SU-DHL-6 (cell line): ENCODE results near the gene MAP3K10.

Source experiments
- H2AFZ ChIP-seq: fragments of 200-600 bp; sonication (generic); 2 replicates; pipeline ENCODE4 v1.6.1; 2014; ENCODE audit warnings: low read depth, mild to moderate bottlenecking, moderate library complexity, mixed read lengths, antibody characterized with exemption, low read length; ENCODE audit not compliant: severe bottlenecking
- H3F3A ChIP-seq: fragments of 200-600 bp; shearing (Covaris generic); 2 replicates; pipeline ENCODE4 v1.6.0; 2016; ENCODE audit warnings: antibody characterized with exemption, mild to moderate bottlenecking; ENCODE audit not compliant: insufficient read depth
- H3K27ac ChIP-seq: fragments of 200-600 bp; sonication (generic); 2 replicates; pipeline ENCODE4 v1.5.1; 2016; ENCODE audit warnings: low read depth, mild to moderate bottlenecking, low read length, moderate library complexity, mixed read lengths
- H3K27me3 ChIP-seq: fragments of 200-600 bp; sonication (generic), shearing (Covaris generic); 2 replicates; pipeline ENCODE4 v1.6.0; 2014; ENCODE audit warnings: mild to moderate bottlenecking, low read length
- H3K36me3 ChIP-seq: fragments of 200-600 bp; sonication (generic); 2 replicates; pipeline ENCODE4 v1.6.1; 2014; ENCODE audit warnings: mild to moderate bottlenecking, low read length, mixed read lengths
- H3K4me2 ChIP-seq: fragments of 300-600, 200-600 bp; shearing (Covaris generic), sonication (generic); 2 replicates; pipeline ENCODE4 v1.6.0; 2014; ENCODE audit warnings: low read length, low read depth, mild to moderate bottlenecking; ENCODE audit not compliant: poor library complexity, severe bottlenecking
- H3K4me3 ChIP-seq: fragments of 200-600 bp; sonication (generic); 2 replicates; pipeline ENCODE4 v1.5.1; 2014; ENCODE audit warnings: antibody characterized with exemption, low read length, mild to moderate bottlenecking, mixed read lengths; ENCODE audit not compliant: insufficient read depth, poor library complexity, severe bottlenecking
- H3K79me2 ChIP-seq: fragments of 200-600 bp; sonication (generic); 2 replicates; pipeline ENCODE4 v1.6.1; 2014; ENCODE audit warnings: mild to moderate bottlenecking, low read length, moderate library complexity; ENCODE audit not compliant: insufficient read depth
- H3K9ac ChIP-seq: fragments of 200-600 bp; sonication (generic); 2 replicates; pipeline ENCODE4 v1.7.0; 2014; ENCODE audit warnings: mild to moderate bottlenecking, low read length
- H3K9me2 ChIP-seq: fragments of 200-600 bp; sonication (generic); replicated peaks from 2 replicates; pipeline ENCODE4 v1.6.1; 2014; ENCODE audit warnings: low read length; ENCODE audit not compliant: insufficient read depth
- H3K9me3 ChIP-seq: fragments of 200-600 bp; sonication (generic); 2 replicates; pipeline ENCODE4 v1.6.1; 2014; ENCODE audit warnings: low read length, mixed read lengths; ENCODE audit not compliant: insufficient read depth
- H4K20me1 ChIP-seq: fragments of 200-600 bp; sonication (generic); 2 replicates; pipeline ENCODE4 v1.6.1; 2014; ENCODE audit warnings: low read depth, mild to moderate bottlenecking, antibody characterized with exemption, low read length, moderate library complexity, mixed read lengths
- EZH2phosphoT487 ChIP-seq: fragments of 200-600 bp; sonication (generic), shearing (Covaris generic); conservative IDR thresholded peaks from 2 replicates; pipeline ENCODE4 v1.6.1; 2018; ENCODE audit warnings: mild to moderate bottlenecking, antibody characterized with exemption, low read length, moderate library complexity, mixed read lengths
- TF ChIP-seq, protein P1 (sequence below): fragments of 200-600 bp; sonication (generic); IDR thresholded peaks from one replicate; pipeline ENCODE4 v1.5.1; 2017; ENCODE audit warnings: antibody characterized with exemption, mild to moderate bottlenecking, low read length, moderate library complexity; ENCODE audit not compliant: insufficient read depth, poor library complexity, severe bottlenecking

MAP3K10 gene

DNA sequence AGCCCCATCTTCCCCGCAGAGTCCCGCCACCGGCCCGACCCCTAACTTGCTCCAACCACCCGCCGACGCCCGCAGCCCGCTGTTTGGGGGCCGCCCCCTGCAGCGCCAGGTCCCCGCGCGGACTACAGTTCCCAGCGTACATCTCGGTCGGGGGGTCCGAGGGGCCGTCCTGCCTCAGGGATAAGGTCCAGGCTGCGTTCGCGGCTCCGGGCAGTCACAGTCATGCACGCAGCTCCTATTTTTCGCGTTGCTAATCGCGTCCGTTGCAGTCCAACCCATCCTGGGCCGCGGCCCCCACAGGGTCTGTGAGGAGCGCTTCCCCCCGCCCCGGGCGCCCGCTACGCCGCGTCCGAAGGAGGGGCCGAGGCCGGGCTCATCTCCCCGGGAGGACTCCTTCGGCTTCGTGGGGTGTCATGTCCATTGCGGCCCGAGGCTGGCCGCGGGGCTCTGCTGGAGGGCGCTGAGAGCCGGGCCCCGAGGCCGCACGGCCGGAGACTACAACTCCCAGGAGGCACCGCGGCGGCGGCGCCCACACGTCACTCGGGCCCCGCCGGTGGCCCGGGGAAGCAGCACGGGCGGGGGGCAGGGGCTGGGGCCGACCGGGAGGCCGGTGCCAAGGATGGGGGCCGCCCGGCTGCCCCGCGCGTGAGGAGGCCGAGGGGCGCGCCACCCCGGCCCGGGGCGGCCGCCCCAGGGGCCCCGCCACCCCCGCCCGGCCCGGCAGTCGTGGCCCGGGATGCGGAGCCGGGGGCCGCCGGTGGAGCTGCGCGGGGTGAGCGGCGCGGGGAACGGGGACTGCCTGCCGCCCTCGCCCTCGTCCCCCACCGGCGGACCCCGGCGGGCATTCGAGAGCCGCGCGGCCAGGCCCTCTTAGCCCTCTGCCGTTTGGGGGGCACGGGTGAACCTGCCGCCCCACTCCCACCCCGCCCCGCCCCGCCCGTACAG is at the start of gene MAP3K10:
MAP3K10 (plus strand) TSS at position 536 of the 945 bp plus-strand sequence. CDS start 606 bp downstream, outside the sequence.
- H3K27ac ChIP-seq = peak within 1 kb of the TSS; percentile 18; the same call in 1 of the 2 replicates
- peak within 1 kb of the TSS; percentile 97 for H2AFZ ChIP-seq
- H3K4me3 ChIP-seq = peak within 1 kb of the TSS; percentile 85
- no peaks in the 10 kb centered on the region for H4K20me1 ChIP-seq
- TF ChIP-seq, protein P1, sequence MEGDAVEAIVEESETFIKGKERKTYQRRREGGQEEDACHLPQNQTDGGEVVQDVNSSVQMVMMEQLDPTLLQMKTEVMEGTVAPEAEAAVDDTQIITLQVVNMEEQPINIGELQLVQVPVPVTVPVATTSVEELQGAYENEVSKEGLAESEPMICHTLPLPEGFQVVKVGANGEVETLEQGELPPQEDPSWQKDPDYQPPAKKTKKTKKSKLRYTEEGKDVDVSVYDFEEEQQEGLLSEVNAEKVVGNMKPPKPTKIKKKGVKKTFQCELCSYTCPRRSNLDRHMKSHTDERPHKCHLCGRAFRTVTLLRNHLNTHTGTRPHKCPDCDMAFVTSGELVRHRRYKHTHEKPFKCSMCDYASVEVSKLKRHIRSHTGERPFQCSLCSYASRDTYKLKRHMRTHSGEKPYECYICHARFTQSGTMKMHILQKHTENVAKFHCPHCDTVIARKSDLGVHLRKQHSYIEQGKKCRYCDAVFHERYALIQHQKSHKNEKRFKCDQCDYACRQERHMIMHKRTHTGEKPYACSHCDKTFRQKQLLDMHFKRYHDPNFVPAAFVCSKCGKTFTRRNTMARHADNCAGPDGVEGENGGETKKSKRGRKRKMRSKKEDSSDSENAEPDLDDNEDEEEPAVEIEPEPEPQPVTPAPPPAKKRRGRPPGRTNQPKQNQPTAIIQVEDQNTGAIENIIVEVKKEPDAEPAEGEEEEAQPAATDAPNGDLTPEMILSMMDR = no peak
- no peak for TF ChIP-seq EZH2phosphoT487
- H3K27me3 ChIP-seq = no peaks in the 10 kb centered on the region
- peaks cover 5% of the 10 kb centered on the region; the same call in 1 of the 2 replicates for H3F3A ChIP-seq
- H3K9me2 ChIP-seq = no peaks in the 10 kb centered on the region
- peak within 1 kb of the TSS; percentile 74 for H3K9ac ChIP-seq
- H3K36me3 ChIP-seq = no peaks in the 10 kb centered on the region
- H3K4me2 ChIP-seq = peak within 1 kb of the TSS; percentile 82
- H3K9me3 ChIP-seq = no peaks in the 10 kb centered on the region
- H3K79me2 ChIP-seq = no peaks in the 10 kb centered on the region

DNA sequence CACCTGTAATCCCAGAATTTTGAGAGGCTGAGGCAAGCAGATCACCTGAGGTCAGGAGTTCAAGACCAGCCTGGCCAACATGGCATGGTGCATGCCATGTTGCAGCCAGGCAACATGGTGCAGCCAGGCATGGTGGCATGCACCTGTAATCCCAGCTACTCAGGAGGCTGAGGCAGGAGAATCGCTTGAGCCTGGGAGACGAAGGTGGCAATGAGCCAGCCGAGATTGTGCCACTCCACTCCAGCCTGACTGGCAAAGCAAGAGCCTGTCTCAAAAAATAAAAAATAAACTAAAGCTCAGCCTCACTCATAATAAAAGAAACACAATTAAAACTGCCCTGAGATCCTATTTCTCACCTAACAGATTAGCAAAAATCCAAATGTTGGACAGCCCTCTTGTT is 49.7 kb upstream of the MAP3K10 start:
- no peak for TF ChIP-seq EZH2phosphoT487
- TF ChIP-seq, protein P1 = no peak
- H3F3A ChIP-seq = no peaks in the 10 kb centered on the region
- no peak overlapping the region for H3K4me3 ChIP-seq
- no peaks in the 10 kb centered on the region for H3K79me2 ChIP-seq
- no peaks in the 10 kb centered on the region for H3K9me3 ChIP-seq
- no peak overlapping the region for H2AFZ ChIP-seq
- H3K4me2 ChIP-seq = no peak overlapping the region
- H4K20me1 ChIP-seq = peaks cover 4% of the 10 kb centered on the region; the same call in 1 of the 2 replicates
- H3K27me3 ChIP-seq = no peaks in the 10 kb centered on the region
- no peak overlapping the region for H3K9ac ChIP-seq
- H3K36me3 ChIP-seq = no peaks in the 10 kb centered on the region
- no peak overlapping the region for H3K27ac ChIP-seq
- no peaks in the 10 kb centered on the region for H3K9me2 ChIP-seq

DNA sequence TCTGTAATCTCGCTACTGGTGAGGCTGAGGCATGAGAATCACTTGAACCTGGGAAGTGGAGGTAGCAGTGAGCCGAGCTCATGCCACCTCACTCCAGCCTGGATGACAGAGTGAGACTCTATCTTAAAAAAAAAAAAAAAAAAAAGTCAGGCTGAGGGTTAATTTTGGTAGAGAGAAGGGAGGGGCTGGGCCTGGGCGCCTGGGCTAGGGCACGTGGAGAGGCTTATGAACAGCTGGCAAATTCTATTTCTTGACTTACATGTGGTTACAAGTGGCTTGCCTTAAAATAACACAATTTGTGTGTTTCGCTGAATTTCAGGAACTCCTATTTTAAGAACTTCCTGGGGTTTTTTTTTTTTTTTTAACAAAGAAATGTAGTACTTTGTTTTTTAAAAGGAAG is 47.6 kb upstream of the MAP3K10 start:
- Histone ChIP-seq H3K9me2 (no peaks in the 10 kb centered on the region), H3K79me2 (no peaks in the 10 kb centered on the region), H3K4me2 (no peak overlapping the region), H3K9ac (no peak overlapping the region), H4K20me1 (peaks cover 4% of the 10 kb centered on the region; the same call in 1 of the 2 replicates), H3K36me3 (no peaks in the 10 kb centered on the region), H3K9me3 (no peaks in the 10 kb centered on the region), H3K4me3 (no peak overlapping the region), H2AFZ (no peak overlapping the region), H3K27me3 (no peaks in the 10 kb centered on the region), H3K27ac (no peak overlapping the region), H3F3A (no peaks in the 10 kb centered on the region)
- TF ChIP-seq EZH2phosphoT487 = no peak
- TF ChIP-seq, protein P1 = no peak
